B cell (primary cell): ENCODE data around the gene PRKCA. TPM values are rescaled to one million over a fixed set of nuclear protein-coding genes. Genes with fewer than 3 reads are reported as not detected.

Experiments
- ATAC-seq: fragments of 200-7000 bp; cut with Tn5 transposase; one replicate; pipeline ENCODE4 v1.10.0; 2021; ENCODE audit warnings: low read depth, mild to moderate bottlenecking, moderate number of reproducible peaks, moderate library complexity
- CTCF ChIA-PET: fragments of 350-600 bp; sonication (Branson Sonifier 250); formaldehyde crosslinking; loops from one replicate; lab custom pipeline; 2021; ENCODE audit warnings: antibody characterized with exemption, inconsistent platforms; lab: Charles Lee
- POLR2A ChIA-PET: fragments of 350-600 bp; sonication (Branson Sonifier 250); formaldehyde crosslinking; loops from one replicate; lab custom pipeline; 2021; ENCODE audit warnings: antibody characterized with exemption; lab: Charles Lee
- DNase-seq: peaks from one replicate; pipeline ENCODE4 v3.0.0; 2013
- H2AFZ ChIP-seq: 2 replicates; pipeline ENCODE4 v1.6.1; 2012; ENCODE audit warnings: mild to moderate bottlenecking, low read depth, low read length; ENCODE audit not compliant: insufficient read depth, poor library complexity, severe bottlenecking
- H3K27ac ChIP-seq, 2 donors: 1 replicate in 1 of 2; 2 replicates in 1 of 2; pipeline ENCODE4 v1.5.1; 2012 to 2013; ENCODE audit warnings: low read length in 2 of 2, mild to moderate bottlenecking in 2 of 2, moderate library complexity in 1 of 2
- H3K27me3 ChIP-seq, 4 experiments: fragments of 200-600 bp in 1 of 4; sonication (generic) in 1 of 4; replicated peaks in 1 of 4; 1 replicate in 2 of 4; 2 replicates in 2 of 4; pipeline versions ENCODE4 v1.6.1 to v1.7.0; 2013 to 2016; ENCODE audit warnings: low read length in 3 of 4, mild to moderate bottlenecking in 2 of 4, mixed read lengths in 1 of 4, moderate library complexity in 1 of 4; ENCODE audit not compliant: insufficient read depth in 4 of 4, control insufficient read depth in 3 of 4; ENCODE audit errors: control extremely low read depth in 1 of 4
- H3K36me3 ChIP-seq, 2 experiments: replicated peaks in 1 of 2; 1 replicate in 1 of 2; 2 replicates in 1 of 2; pipeline versions ENCODE4 v1.6.1 to v1.7.1; 2013; ENCODE audit warnings: low read length in 1 of 2; ENCODE audit not compliant: insufficient read depth in 2 of 2, control insufficient read depth in 1 of 2; ENCODE audit errors: control extremely low read depth in 1 of 2, extremely low read depth in 1 of 2
- H3K4me1 ChIP-seq, 2 donors: fragments of 200-600 bp in 1 of 2; sonication (generic) in 1 of 2; 1 replicate in 1 of 2; 2 replicates in 1 of 2; pipeline versions ENCODE4 v1.5.1 to v1.6.1; 2013 to 2017; ENCODE audit warnings: low read length in 2 of 2; ENCODE audit not compliant: control insufficient read depth in 2 of 2, insufficient read depth in 2 of 2
- H3K4me2 ChIP-seq: replicated peaks from 2 replicates; pipeline ENCODE3; 2012; ENCODE audit warnings: mild to moderate bottlenecking, low read depth, low read length; ENCODE audit not compliant: poor library complexity, severe bottlenecking
- H3K4me3 ChIP-seq, 5 experiments: fragments of 200-600 bp in 1 of 5; sonication (generic) in 1 of 5; 1 replicate in 3 of 5; 2 replicates in 2 of 5; pipeline versions ENCODE4 v1.5.1 to v1.7.0; 2011 to 2016; ENCODE audit warnings: low read length in 4 of 5, mild to moderate bottlenecking in 4 of 5, low read depth in 2 of 5, control low read depth in 1 of 5, moderate library complexity in 1 of 5; ENCODE audit not compliant: insufficient read depth in 1 of 5; ENCODE audit errors: control extremely low read depth in 1 of 5, extremely low read depth in 1 of 5
- H3K79me2 ChIP-seq: fragments of 200-600 bp; sonication (generic); one replicate; pipeline ENCODE4 v1.6.0; 2016; ENCODE audit warnings: low read length; ENCODE audit not compliant: control insufficient read depth, insufficient read depth
- H3K9ac ChIP-seq: fragments of 200-600 bp; sonication (generic); 2 replicates; pipeline ENCODE4 v1.6.1; 2017; ENCODE audit warnings: mild to moderate bottlenecking, low read length, moderate library complexity
- H3K9me3 ChIP-seq, 3 donors: one replicate each; pipeline versions ENCODE4 v1.6.1 to v1.7.1; 2013; ENCODE audit warnings: low read length in 2 of 3; ENCODE audit not compliant: control insufficient read depth in 2 of 3, insufficient read depth in 1 of 3; ENCODE audit errors: control extremely low read depth in 1 of 3
- H4K20me1 ChIP-seq: 2 replicates; pipeline ENCODE4 v1.6.0; 2012; ENCODE audit warnings: mild to moderate bottlenecking, low read length; ENCODE audit not compliant: insufficient read depth, control insufficient read depth, poor library complexity, severe bottlenecking
- H3K27ac Mint-ChIP-seq: one replicate; pipeline ENCODE4 v1.8.0; 2021; ENCODE audit warnings: mixed read lengths
- H3K27me3 Mint-ChIP-seq: one replicate; pipeline ENCODE4 v1.8.0; 2021; ENCODE audit warnings: mixed read lengths
- H3K4me1 Mint-ChIP-seq: one replicate; pipeline ENCODE4 v1.8.0; 2021; ENCODE audit warnings: mixed read lengths
- H3K4me3 Mint-ChIP-seq: one replicate; pipeline ENCODE4 v1.8.0; 2021; ENCODE audit warnings: mixed read lengths
- H3K9me3 Mint-ChIP-seq: one replicate; pipeline ENCODE4 v1.8.0; 2022; ENCODE audit warnings: mixed read lengths; ENCODE audit not compliant: insufficient read depth
- CTCF ChIP-seq: fragments of 200-600 bp; IDR thresholded peaks from one replicate; pipeline ENCODE4 v1.8.0; 2022; ENCODE audit warnings: antibody characterized with exemption, mild to moderate bottlenecking
- EZH2 ChIP-seq: IDR thresholded peaks from 2 replicates; pipeline ENCODE4 v1.6.1; 2012; ENCODE audit warnings: borderline replicate concordance, low read depth, mild to moderate bottlenecking, moderate library complexity, low read length; ENCODE audit not compliant: insufficient read depth, poor library complexity, severe bottlenecking
- WGBS: methylation state at CpG from one replicate; pipeline ENCODE4 v1.1.5; 2013; ENCODE audit warnings: missing lambda C conversion rate; ENCODE audit not compliant: insufficient coverage; 5-methylcytosine and 5-hydroxymethylcytosine counted together
- intact Hi-C: fragments of 100-400 bp; cut with micrococcal nuclease; formaldehyde crosslinking; loops from one replicate; pipeline ENCODE4 v1.10.0; 2022
- polyA plus RNA-seq: library from polyadenylated mRNA; depleted of rRNA; stranded (reverse); fragments of >200 nt; gene quantifications from 2 replicates; pipeline ENCODE4 v1.2.3, GENCODE V29; 2012
- total RNA-seq, 2 donors: library from RNA; stranded (reverse); fragments of 120-200 nt in 1 of 2; gene quantifications; 1 replicate in 1 of 2; 2 replicates in 1 of 2; pipeline versions ENCODE4 v1.2.3 to v1.2.4, GENCODE V29; 2013 to 2022

Gene PRKCA
- total and polyA plus RNA-seq, 2 donors (not counting 1 experiment from before 2014, with no cell fraction given) = 0.33 to 7.7 TPM

- Histone ChIP-seq H2AFZ (no peak overlapping the region), H3K9ac (no peak overlapping the region), H3K27me3 (no peaks in the 10 kb centered on the region), H3K4me2 (no peak overlapping the region), H4K20me1 (no peaks in the 10 kb centered on the region), H3K36me3 (no peaks in the 10 kb centered on the region), H3K4me3 (no peak overlapping the region), H3K9me3 (peaks cover 0 to 3% (median 0%) of the 10 kb centered on the region in 3 donors), H3K79me2 (no peaks in the 10 kb centered on the region), H3K27ac (no peak overlapping the region), H3K4me1 (no peaks in the 10 kb centered on the region)
- TF ChIP-seq CTCF (no peak), EZH2 (no peak)
- no peak overlapping the region for H3K4me3 Mint-ChIP-seq
- DNase-seq (no peak), ATAC-seq (no peak)
- H3K4me1 Mint-ChIP-seq = no peaks in the 10 kb centered on the region
- 81% methylated on average over 3 of the region's 7 CpGs for WGBS
- ChIA-PET POLR2A (no interaction called here), CTCF (no interaction called here)
- H3K27me3 Mint-ChIP-seq = no peaks in the 10 kb centered on the region
- intact Hi-C loops = no loop called here
- H3K27ac Mint-ChIP-seq = no peak overlapping the region
- no peaks in the 10 kb centered on the region for H3K9me3 Mint-ChIP-seq
These were observed 428.1 kb downstream of the PRKCA start for GRCh38 chr17:66730461-66730923.

GRCh38 chr17:66733759-66734158, 431.3 kb downstream of the PRKCA start:
- Histone ChIP-seq H3K4me3 (no peak overlapping the region), H3K9me3 (no peaks in the 10 kb centered on the region), H3K4me2 (no peak overlapping the region), H3K79me2 (no peaks in the 10 kb centered on the region), H4K20me1 (no peaks in the 10 kb centered on the region), H3K27me3 (no peaks in the 10 kb centered on the region), H3K27ac (no peak overlapping the region), H2AFZ (no peak overlapping the region), H3K4me1 (no peaks in the 10 kb centered on the region), H3K9ac (no peak overlapping the region), H3K36me3 (no peaks in the 10 kb centered on the region)
- no peak for TF ChIP-seq EZH2
- TF ChIP-seq CTCF = no peak
- no peaks in the 10 kb centered on the region for H3K4me1 Mint-ChIP-seq
- H3K4me3 Mint-ChIP-seq = no peak overlapping the region
- POLR2A ChIA-PET = no interaction called here
- no peak overlapping the region for H3K27ac Mint-ChIP-seq
- intact Hi-C loops = no loop called here
- no peaks in the 10 kb centered on the region for H3K9me3 Mint-ChIP-seq
- DNase-seq = no peak
- 100% methylated on average over 1 of the region's 2 CpGs for WGBS
- no peaks in the 10 kb centered on the region for H3K27me3 Mint-ChIP-seq
- CTCF ChIA-PET = no interaction called here
- no peak for ATAC-seq
